ENCODE results near the gene RNF130.

The RNF130 gene

DNA sequence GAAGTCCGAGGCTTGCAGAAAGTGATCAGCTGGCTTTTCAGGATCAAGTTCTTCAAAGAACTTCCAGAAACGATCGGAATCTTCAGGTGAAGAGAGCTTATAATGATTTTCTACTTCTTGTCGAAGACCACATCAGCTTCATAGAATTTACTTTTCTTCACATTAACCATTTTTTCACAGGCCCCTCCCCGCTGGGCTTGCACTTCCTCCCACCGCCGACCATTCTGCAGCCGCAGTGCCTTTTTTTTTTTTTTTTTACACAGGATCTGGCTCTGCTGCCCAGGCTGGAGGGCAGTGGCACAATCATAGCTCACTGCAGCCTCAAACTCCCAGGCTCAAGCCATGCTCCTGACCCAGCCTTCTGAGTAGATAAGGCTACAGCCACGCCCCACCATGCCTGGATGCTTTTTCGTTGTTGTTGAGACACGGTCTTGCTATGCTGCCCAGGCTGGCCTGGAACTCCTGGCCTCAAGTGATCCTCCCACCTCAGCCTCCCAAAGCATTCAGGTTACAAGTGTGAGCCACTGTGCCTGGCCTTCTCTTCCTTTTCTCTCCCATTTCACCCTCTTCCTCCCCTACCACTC lies 15.3 kb upstream of the RNF130 start:
- no peak overlapping the region for H3K4me3 ChIP-seq (ENCODE audit: low read depth, low read length)

DNA sequence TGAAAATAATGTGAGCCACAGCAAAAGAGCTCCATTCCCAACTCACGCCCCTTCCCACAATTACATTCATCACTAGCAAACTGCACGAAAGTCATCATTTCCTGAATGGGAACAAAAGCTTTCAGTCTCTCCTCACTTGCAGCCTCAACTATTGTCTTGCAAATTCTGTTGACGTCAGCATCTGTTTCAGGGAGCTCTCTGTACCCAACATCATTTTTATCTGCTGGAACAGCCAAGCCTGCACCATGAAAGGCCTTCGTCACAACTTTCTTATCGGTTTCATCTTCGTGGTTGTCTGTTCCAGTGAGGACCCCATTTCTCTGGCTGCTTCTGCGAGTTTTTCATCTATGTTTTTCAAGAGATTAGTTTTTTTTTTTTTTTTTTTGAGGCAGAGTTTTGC lies 14.3 kb upstream of the RNF130 start:
- no peak overlapping the region for H3K4me3 ChIP-seq (ENCODE audit: low read depth, low read length)

DNA sequence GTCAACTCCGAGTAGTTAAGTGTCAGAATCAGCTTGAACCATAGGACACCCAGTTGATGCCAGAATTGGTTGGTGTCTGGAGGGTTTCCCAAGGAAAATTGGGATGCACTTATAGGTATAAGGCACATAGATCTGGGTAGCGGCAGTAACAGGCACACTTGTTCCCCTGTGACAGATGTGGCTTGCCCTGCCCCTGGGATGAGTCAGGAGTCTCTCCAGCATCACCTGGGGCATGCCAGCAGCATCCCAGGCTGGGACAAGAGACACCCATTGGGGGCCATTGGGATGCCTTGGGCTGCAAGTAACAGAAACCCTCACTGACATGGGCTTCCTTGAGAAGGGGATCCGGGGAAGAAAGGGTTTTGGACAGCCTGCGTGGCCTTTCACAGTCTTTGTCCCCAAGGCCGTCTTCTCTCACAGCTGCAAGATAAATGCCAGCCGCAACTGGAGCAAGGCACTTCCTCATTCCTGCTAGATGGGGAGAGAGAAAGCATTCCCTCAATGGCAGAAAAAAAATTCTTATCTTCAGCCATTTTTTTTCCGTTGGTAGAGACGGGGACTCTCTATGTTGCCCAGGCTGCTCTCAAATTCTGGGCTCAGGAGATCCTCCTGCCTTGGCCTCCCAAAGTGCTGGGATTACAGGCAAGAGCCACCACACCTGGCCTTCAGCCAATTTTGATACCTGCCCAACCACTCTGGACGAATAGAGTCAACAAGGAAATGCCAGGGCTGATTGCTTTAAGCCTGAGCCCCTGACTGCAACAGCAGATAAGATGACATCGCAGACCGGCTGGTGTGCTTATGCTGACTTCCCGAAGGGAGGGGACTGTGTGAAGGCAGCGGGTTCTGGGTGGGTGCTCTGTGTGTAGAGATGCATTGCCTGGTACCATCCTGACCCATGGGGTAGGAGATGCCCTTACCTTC lies 13.3 kb upstream of the RNF130 start:
- no peak overlapping the region for H3K4me3 ChIP-seq (ENCODE audit: low read depth, low read length)

DNA sequence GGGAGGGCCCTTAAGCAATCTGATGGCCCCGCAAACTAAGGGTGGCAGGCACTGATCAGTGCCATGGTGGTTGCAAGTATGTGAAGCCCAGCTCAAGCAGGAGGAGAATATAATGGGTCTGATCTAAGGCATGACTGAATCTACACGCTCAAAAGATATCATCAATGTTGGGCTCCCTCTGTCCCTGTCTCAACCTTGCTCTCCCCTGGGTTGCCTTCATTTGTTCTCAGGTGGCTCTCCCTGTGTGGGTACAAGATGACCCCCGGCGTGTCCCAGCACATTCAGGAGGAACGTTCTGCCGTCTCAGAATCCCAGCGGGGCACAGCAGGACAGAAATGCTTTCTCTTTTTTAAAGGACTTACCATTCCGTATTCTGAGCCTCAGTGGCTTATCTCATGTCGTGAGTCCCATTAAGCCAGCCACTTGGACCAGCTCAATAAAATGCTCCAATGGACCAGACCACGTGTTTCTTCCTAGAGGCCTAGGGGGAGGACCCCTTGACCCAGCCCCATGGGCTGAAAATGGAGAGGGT lies 12.0 kb upstream of the RNF130 start:
- no peak overlapping the region for H3K4me3 ChIP-seq (ENCODE audit: low read depth, low read length)

DNA sequence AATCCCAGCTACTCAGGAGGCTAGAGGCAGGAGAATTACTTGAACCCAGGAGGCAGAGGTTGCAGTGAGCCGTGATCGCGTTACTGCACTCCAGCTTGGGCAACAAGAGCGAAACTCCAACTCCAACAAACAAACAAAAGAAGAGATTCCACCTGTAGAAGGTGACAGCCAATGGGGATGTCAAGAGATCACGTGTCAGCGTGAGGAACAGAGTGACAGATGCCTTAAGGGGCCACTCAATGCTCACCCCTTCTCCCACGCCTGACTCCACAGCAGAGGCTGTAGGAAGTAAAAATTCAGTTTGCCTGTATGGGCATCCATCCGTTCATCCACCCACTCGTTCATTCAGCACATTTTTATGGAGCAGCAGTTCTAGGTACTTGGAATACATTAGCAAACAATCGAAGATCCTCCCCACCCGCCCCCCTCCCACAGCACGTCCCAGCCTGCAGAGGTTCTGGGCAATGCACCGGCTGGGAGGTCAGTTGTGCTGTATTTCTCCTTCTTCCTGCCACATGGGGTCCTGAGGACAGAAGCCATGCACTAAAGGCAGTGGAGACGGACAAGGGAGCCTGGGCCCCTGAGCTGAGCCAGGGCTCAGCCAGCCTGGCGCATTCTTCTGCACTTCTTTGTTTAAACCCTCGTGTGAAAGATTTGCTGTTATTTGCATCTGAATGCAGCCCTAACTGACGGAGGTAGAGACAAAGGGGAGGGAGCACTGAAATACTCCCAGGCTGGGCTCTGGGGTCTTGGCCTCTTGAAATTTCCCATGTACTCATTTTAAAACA lies 11.3 kb upstream of the RNF130 start:
- no peak overlapping the region for H3K4me3 ChIP-seq (ENCODE audit: low read depth, low read length)

DNA sequence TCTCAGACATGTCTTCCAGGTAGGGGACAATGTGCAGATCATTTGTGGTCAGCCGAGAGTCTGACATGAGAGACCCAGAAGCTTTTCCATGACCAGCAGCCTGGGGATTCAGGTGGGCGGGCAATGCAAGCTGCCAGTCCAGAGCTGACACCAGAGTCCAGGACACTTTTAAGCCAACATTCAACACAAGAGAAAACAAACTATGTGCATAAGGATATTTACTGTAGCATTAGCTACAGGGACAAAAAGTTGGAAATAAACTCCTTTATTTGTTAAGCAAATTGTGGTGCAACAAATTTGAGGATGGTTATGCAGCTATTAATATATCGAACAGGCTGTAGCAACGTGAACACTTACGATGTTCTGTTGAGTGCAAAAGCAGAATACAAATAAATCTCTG lies 9.9 kb upstream of the RNF130 start:
- H3K4me3 ChIP-seq (ENCODE audit: low read depth, low read length) = no peak overlapping the region

DNA sequence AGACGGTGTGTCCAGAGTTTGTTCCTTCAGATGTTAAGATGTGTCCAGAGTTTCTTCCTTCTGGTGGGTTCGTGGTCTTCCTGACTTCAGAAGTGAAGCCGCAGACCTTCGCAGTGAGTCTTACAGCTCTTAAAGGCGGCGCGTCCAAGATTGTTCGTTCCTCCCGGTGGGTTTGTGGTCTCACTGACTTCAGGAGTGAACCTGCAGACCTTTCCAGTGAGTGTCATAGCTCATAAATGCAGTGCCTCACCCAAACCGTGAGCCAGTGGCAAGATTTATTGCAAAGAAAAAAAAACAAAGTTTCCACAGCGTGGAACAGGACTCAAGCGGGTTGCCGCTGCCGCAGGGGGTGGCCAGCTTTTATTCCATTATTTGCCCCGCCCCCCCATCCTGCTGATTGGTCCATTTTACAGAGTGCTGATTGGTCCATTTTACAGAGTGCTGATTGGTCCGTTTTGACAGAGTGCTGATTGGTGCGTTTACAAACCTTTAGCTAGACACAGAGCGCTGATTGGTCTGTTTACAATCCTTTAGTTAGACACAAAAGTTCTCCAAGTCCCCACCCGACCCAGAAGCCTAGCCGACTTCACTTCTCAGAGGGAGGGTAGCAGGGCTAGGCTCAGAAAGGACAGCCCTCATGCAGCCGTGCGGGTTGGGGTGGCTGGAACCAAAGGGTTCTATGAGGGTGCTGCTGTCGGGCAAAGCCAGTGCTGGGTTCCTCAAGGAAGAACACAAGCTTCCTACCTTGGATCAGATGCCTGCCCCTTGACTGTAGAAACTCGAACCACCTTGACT lies 9.1 kb upstream of the RNF130 start:
- H3K4me3 ChIP-seq (ENCODE audit: low read depth, low read length) = no peak overlapping the region

DNA sequence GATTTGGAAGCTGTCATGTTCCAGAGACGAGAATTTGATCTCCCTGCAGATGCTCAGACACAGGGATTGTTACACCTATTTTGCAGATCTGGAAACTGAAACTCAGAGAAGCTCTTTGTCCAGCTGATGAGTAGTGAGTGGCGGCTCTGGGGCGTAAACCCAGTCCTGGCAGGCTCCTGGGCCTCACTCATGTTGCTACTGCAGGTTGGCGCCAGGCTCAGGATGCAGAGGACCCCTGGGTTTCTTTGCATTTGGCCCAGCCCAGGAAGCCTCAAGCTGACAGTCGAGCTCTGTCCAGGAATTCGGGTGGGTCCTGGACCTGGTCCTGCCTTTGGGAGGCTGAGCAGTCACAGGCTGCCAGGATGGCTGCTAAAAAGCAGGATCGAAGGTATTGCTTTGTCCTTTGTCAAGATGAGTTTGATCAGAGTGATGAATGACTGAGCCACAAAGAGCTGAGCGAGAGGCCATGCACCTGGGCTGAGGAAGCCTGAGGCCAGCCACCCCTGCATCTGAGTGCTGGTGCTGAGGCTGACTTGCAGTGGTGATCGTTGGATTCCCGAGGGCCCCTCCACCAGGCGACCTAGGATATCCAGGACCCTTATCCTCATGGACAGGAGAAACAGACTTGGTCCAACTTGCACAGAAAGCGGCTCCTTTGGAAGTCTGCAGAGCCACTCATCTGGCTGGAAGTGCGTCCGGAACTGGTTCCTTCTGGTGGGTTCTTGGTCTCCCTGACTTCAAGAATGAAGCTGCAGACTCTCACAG lies 8.3 kb upstream of the RNF130 start:
- no peak overlapping the region for H3K4me3 ChIP-seq (ENCODE audit: low read depth, low read length)

DNA sequence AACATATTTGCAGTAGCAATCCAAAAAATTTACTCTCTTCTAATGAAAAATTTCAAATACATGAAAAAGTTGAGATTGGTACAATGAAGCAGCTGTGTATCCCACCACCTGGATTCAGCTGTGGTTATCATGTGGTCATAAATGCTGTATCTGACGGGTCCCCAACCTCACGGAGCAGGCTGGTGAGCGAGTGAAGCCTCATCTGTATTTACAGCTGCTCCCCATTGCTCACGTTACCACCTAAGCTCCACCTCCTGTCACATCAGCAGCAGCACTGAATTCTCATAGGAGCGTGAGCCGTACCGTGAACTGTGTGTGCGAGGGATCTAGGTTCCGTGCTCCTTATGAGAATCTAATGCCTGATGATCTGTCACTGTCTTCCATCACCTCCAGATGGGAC lies 6.8 kb upstream of the RNF130 start:
- no peak overlapping the region for H3K4me3 ChIP-seq (ENCODE audit: low read depth, low read length)

DNA sequence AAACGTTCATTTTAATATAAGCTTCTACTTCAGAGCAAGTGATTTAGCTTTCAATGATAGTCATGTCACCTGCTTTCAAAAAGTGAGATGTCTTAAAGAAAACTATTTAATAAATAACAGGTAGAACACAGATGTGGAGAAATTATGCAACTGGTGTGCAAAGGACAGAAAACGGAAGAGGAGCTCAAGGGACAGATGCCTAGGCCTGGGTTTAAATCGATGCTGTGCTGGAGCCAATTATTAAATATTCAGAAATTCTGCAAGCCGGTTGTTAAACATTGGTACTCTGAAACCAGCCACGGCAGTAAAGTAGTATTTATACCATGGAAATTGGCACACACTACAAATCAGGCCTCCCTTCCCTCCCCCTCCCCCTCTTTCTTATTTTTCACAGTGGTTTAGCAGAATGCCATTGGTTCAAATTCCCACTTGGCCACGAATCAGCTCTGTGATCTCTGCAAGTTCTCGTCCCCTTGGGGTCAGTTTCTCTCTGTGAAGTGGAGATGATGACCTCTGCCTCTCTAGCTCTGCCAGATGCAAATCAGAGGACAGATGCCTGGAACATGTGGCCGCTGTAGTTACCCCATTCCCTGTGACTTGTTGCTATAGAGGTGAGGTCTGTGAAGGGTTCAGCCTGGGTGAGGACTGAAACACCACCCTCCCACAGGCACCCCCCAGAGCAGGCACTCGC lies 6.2 kb upstream of the RNF130 start:
- H3K4me3 ChIP-seq (ENCODE audit: low read depth, low read length) = no peak overlapping the region

DNA sequence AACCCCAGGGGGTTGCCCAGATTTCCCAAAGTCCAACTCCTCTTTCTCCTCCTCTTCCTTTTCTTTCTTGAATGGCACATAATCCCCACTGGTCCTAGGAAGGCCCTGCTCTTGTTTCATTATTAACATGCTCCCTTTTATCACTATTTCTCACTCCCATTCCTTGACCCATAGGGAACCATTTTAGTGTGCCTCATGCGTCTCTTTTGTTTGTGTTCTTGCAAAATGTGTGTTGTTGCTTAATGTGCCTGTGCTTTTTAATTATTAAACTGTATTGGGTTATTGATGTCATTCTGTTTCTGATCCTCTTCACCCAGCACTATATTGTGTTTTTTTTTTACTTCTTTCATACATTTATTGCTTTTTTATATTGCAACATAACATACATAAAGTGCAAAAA lies 4.1 kb upstream of the RNF130 start:
- H3K4me3 ChIP-seq (ENCODE audit: low read depth, low read length) = no peak overlapping the region

DNA sequence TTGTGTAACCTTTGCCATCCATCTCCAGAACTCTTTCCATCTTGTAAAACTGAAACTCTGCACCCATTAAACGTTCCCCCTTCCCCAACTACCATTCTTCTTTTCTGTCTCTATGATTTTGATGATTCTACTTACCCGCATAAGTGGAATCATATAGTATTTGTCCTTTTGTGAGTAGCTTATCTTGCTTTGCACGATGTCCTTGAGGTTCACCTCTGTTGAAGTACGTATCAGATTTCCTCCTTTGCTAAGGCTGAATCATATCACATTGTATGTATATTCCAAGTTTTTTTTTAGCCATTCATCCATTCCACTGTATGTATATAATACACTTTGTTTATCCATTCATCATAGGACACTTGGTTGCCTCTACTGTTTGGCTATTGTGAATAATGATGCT lies 2.9 kb upstream of the RNF130 start:
- H3K4me3 ChIP-seq (ENCODE audit: low read depth, low read length) = no peak overlapping the region

DNA sequence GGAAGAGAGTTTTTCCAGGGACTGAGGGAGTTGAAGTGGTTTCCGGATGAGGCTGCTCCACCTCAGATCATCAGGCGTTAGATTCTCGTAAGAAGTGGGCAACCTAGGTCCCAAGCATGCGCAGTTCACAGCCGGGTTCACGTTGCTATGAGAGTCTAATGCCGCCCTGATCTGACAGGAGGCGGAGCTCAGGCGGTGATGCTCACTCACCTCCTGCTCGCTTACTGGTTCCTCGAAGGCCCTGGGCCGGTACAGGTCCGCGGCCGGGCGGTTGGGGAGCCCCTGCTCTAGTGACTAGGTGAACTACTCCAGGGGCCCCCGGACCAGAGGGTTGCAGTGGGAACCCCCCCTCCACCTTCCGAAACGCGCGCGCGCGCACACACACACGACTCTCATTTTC lies 997 bp upstream of the RNF130 start:
- no peak overlapping the region for H3K4me3 ChIP-seq (ENCODE audit: low read depth, low read length)

DNA sequence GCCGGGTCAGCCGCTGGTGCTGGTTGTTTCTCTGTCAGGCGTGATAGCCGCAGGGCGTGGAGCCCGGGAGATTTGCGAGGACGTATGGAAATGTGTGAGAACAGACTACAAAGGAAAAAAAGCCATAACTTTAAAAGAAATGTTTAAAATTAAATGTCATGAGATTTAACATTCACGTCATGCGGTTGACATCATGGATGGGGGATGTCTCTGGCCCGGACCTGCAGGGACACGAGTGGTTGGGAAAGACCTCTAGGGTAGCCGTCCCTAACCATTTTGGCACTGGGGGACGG lies 643 bp upstream of the RNF130 start:
- H3K4me3 ChIP-seq (ENCODE audit: low read depth, low read length) = no peak overlapping the region

DNA sequence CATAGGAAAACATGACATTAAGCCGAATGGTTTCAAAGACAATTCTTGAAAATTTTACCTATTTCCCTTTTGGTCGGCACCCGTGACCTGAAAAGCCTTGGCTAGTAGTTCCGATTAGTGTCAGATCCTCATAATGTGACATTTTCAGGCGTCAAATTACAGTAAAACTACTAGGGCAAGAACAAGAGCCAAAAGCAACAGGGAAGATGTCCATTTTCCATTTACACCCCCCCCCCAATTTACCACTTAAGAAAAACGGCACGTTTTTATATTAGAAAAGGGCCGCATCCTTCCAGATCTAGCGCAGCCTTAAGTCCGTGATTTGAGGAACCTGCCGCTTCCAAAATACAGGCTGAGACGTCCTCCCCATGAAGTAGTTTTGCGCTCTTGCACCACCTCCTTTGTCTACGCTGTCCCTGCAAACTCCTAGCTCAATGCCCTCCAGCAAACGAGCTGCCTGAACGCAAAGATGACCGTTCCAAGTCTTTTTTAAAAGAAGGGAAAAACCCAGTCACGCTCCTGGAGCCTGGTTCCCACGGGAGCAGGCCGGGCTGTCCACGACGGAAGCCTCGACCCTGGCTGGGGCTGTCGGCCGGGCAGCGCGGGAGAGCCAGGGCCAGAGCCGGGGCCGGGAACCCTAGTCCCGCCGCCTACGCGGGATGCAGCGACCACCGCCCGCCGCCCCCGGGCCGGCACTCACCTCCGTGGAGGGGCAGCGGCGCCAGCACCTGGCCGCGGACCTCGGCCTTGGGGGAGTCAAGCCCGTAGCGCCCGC lies 616 bp downstream of the RNF130 start:
- peak overlapping the region; percentile 73 for H3K4me3 ChIP-seq (ENCODE audit: low read depth, low read length)

DNA sequence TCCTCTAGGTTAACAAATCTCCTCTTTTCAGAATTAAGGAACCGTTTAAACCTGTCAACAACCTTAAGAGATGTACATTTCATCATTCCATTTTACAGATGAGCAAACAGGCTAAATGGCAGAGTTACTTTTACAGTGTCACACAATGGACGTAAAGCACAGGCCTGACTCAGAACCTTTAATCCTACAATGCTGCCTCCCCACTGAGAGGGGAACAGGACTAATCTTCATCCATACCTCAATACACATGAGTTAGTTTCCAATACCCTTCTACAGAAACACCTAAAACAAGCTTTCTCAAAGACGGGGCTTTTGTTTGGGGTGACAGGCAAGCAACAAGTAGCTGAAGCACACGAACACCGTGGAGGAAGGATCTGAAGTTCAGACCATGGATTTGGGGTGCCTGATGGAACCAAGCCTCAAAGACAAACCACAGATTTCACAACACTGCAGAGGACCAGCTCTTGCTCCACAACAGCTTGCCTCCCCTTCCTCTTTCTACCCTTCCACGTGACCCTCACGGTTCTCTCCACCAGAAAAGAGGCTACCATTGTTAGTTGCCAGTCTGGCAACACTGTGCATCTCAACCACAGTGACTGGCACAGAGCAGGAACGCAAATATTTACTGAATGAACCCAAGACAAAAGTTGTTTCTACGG lies 1.8 kb downstream of the RNF130 start:
- peak overlapping the region; percentile 73 for H3K4me3 ChIP-seq (ENCODE audit: low read depth, low read length)

DNA sequence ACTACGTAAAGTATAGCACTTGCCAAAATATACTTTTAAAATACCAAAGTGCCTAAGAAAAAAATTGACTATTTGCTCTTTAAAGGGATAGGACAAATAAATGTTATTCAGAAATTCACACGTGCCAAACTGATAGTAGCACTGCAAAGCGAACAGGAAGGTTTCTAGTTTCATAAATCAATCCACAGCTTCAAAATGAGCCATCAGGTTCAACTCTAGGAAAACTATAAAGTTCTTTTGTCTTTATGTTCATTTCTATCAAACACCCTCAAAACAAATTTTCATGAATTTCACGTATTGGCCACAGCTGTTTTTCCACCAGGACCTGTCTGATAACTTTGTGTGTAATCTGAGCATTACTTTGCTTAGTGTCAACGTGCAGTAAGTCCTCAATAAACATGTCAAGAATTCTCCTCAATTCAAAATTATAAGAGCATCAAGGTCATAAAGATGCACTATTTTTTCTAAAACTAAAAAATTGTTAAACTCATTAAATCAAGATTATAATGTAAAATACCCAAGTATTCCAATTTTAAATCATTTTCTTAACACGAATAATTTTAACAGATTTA lies 3.0 kb downstream of the RNF130 start:
- no peak overlapping the region for H3K4me3 ChIP-seq (ENCODE audit: low read depth, low read length)

DNA sequence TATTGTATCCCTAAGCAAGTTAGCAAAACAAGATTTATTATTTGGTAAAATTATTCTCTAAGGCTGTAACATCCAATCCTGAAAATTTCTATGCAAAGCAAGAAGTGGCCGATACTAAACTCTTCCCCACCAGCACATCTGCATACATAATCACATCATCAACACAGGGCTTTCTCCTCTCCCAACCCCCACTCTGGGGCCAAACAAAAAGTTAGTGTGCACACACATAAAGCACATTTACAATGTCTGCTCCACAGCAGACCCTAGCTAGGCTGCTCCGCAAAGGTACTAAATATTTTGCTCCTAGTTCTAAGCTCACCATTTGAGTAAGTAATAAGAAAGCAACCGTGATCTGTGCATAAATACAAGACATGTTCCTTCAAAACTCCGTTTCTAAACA lies 3.6 kb downstream of the RNF130 start:
- no peak overlapping the region for H3K4me3 ChIP-seq (ENCODE audit: low read depth, low read length)

Measured in iPS-11a (cell line).